Activated T-cell treated with anti-CD3 and anti-CD28 coated beads, Interleukin-2, amount 50 U/mL, for 4 hours (primary cell): Measurements from ENCODE around the gene CRADD. TPM values are rescaled to one million over a fixed set of nuclear protein-coding genes. Genes with fewer than 3 reads are reported as not detected.
"Not testable (repeated sequence)": the region's sequence is repeated elsewhere in the genome, so short reads cannot be mapped to it uniquely, and the experiment has no call there.

Source experiments
- ATAC-seq, 2 donors: fragments of 200-7000 bp; cut with Tn5 transposase; one replicate each; pipeline ENCODE4 v1.10.0; 2021
- DNase-seq: peaks from one replicate; pipeline ENCODE4 v3.0.0-alpha.2; 2020
- H3K27me3 Mint-ChIP-seq: one replicate; pipeline ENCODE4 v1.8.0; 2021; ENCODE audit warnings: low read depth, mixed read lengths
- H3K36me3 Mint-ChIP-seq: one replicate; pipeline ENCODE4 v1.8.0; 2022; ENCODE audit warnings: mixed read lengths; ENCODE audit not compliant: insufficient read depth
- H3K4me1 Mint-ChIP-seq: one replicate; pipeline ENCODE4 v1.8.0; 2021; ENCODE audit warnings: low read depth, mixed read lengths
- H3K4me3 Mint-ChIP-seq: one replicate; pipeline ENCODE4 v1.8.0; 2021; ENCODE audit warnings: mild to moderate bottlenecking, moderate library complexity, mixed read lengths
- H3K9me3 Mint-ChIP-seq: one replicate; pipeline ENCODE4 v1.8.0; 2021; ENCODE audit warnings: mixed read lengths
- total RNA-seq, 3 donors: library from RNA; stranded (reverse); gene quantifications; one replicate each; pipeline ENCODE4 v1.2.1, GENCODE V29; 2021

The CRADD gene
- total RNA-seq, 3 donors from 2014 or later: 6.9 to 9.9 (median 8.7) TPM

GRCh38 chr12:93913845-93914244 lies 236.7 kb downstream of the CRADD start:
- H3K36me3 Mint-ChIP-seq: no peaks in the 10 kb centered on the region
- H3K4me1 Mint-ChIP-seq: no peaks in the 10 kb centered on the region
- H3K4me3 Mint-ChIP-seq: no peak overlapping the region
- DNase-seq (no peak), ATAC-seq (no peak)
- H3K9me3 Mint-ChIP-seq: no peaks in the 10 kb centered on the region
- no peaks in the 10 kb centered on the region for H3K27me3 Mint-ChIP-seq

- no peak for DNase-seq
- H3K27me3 Mint-ChIP-seq: no peaks in the 10 kb centered on the region
- no peaks in the 10 kb centered on the region for H3K4me1 Mint-ChIP-seq
- H3K36me3 Mint-ChIP-seq: no peaks in the 10 kb centered on the region
- no peak overlapping the region for H3K4me3 Mint-ChIP-seq
- ATAC-seq: no peak
- H3K9me3 Mint-ChIP-seq: no peaks in the 10 kb centered on the region
Measured at GRCh38 chr12:93914281-93914680, 237.1 kb downstream of the CRADD start.

GRCh38 chr12:93915411-93915810 lies 238.2 kb downstream of the CRADD start:
- no peaks in the 10 kb centered on the region for H3K9me3 Mint-ChIP-seq
- no peak for ATAC-seq
- no peaks in the 10 kb centered on the region for H3K4me1 Mint-ChIP-seq
- no peaks in the 10 kb centered on the region for H3K27me3 Mint-ChIP-seq
- DNase-seq: no peak
- H3K36me3 Mint-ChIP-seq: no peaks in the 10 kb centered on the region
- no peak overlapping the region for H3K4me3 Mint-ChIP-seq

DNA sequence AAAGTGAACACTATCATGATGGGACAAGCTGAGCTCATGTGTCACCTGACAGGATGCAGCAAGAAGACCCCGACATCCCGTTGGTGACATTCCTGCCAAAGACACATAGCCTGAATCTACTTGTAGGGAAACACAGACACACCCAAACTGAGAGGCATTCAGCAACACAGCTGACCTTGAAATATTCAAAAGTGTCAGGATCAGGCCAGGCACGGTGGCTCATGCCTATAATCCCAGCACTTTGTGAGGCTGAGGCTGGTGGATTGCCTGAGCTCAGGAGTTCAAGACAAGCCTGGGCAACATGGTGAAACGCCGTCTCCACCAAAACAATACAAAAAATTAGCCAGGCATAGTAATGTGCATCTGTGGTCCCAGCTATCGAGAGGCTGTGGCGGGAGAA lies 239.2 kb downstream of the CRADD start:
- Mint-ChIP-seq H3K27me3 (no peaks in the 10 kb centered on the region), H3K4me3 (no peak overlapping the region), H3K36me3 (no peaks in the 10 kb centered on the region), H3K4me1 (no peaks in the 10 kb centered on the region), H3K9me3 (no peaks in the 10 kb centered on the region)
- no peak for ATAC-seq
- no peak for DNase-seq

GRCh38 chr12:93918262-93918661 lies 241.1 kb downstream of the CRADD start:
- no peaks in the 10 kb centered on the region for H3K9me3 Mint-ChIP-seq

GRCh38 chr12:93918900-93919299 lies 241.7 kb downstream of the CRADD start:
- DNase-seq: no peak
- ATAC-seq: no peak
- Mint-ChIP-seq H3K27me3 (no peaks in the 10 kb centered on the region), H3K36me3 (no peaks in the 10 kb centered on the region), H3K9me3 (no peaks in the 10 kb centered on the region), H3K4me1 (peaks cover under 1% of the 10 kb centered on the region), H3K4me3 (no peak overlapping the region)

More at GRCh38 chr12:93918262-93918661, 241.1 kb downstream of the CRADD start:
- no peaks in the 10 kb centered on the region for H3K27me3 Mint-ChIP-seq
- no peak for DNase-seq
- H3K4me1 Mint-ChIP-seq: no peaks in the 10 kb centered on the region
- ATAC-seq: no peak
- H3K36me3 Mint-ChIP-seq: no peaks in the 10 kb centered on the region
- no peak overlapping the region for H3K4me3 Mint-ChIP-seq

- H3K4me3 Mint-ChIP-seq: no peak overlapping the region
- H3K9me3 Mint-ChIP-seq: peaks cover 9% of the 10 kb centered on the region
- H3K36me3 Mint-ChIP-seq: peaks cover 3% of the 10 kb centered on the region
- H3K27me3 Mint-ChIP-seq: peaks cover 2% of the 10 kb centered on the region
- DNase-seq (no peak), ATAC-seq (no peak)
- H3K4me1 Mint-ChIP-seq: peaks cover 4% of the 10 kb centered on the region
Measured at GRCh38 chr12:93921521-93921920, 244.3 kb downstream of the CRADD start.

GRCh38 chr12:93922583-93923006 lies 245.4 kb downstream of the CRADD start:
- no peak overlapping the region for H3K4me3 Mint-ChIP-seq
- no peak for DNase-seq
- peaks cover 3% of the 10 kb centered on the region for H3K36me3 Mint-ChIP-seq

GRCh38 chr12:93924367-93924766 lies 247.2 kb downstream of the CRADD start:
- Mint-ChIP-seq H3K27me3 (peaks cover 2% of the 10 kb centered on the region), H3K4me1 (peaks cover 4% of the 10 kb centered on the region), H3K36me3 (peaks cover 3% of the 10 kb centered on the region), H3K4me3 (no peak overlapping the region), H3K9me3 (peaks cover 15% of the 10 kb centered on the region)
- ATAC-seq (no peak), DNase-seq (no peak)

More at GRCh38 chr12:93922583-93923006, 245.4 kb downstream of the CRADD start:
- peaks cover 9% of the 10 kb centered on the region for H3K9me3 Mint-ChIP-seq
- no peak for ATAC-seq
- H3K4me1 Mint-ChIP-seq: peaks cover 4% of the 10 kb centered on the region
- H3K27me3 Mint-ChIP-seq: peaks cover 2% of the 10 kb centered on the region

- ATAC-seq: no peak
- H3K27me3 Mint-ChIP-seq: peaks cover 2% of the 10 kb centered on the region
- H3K9me3 Mint-ChIP-seq: peaks cover 15% of the 10 kb centered on the region
- peaks cover 3% of the 10 kb centered on the region for H3K36me3 Mint-ChIP-seq
- no peak overlapping the region for H3K4me3 Mint-ChIP-seq
- DNase-seq: no peak
- H3K4me1 Mint-ChIP-seq: peaks cover 4% of the 10 kb centered on the region
Measured at GRCh38 chr12:93925585-93926205, 248.5 kb downstream of the CRADD start.

DNA sequence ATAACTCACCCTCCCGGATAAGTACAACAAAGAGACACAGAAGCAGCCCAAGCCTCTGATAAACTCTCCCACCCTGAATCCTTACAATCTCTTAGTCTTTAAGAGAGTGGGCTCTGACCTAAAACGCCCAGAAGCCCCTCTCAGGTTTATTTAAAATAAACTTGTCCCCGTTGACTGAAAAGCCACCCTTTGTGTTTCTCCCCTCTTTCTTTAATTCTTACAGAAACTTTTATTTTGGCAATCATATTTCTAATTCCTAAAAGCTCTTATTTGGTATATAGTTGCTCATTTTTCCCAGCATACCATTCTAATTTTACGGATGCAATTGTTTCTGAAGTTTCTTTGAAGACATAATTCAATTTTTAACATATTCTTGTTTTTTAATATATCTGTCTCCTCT lies 249.1 kb downstream of the CRADD start:
- Mint-ChIP-seq H3K27me3 (peaks cover 2% of the 10 kb centered on the region), H3K9me3 (peaks cover 15% of the 10 kb centered on the region), H3K36me3 (peaks cover 3% of the 10 kb centered on the region), H3K4me1 (peaks cover 4% of the 10 kb centered on the region), H3K4me3 (no peak overlapping the region)
- DNase-seq (no peak), ATAC-seq (no peak)

DNA sequence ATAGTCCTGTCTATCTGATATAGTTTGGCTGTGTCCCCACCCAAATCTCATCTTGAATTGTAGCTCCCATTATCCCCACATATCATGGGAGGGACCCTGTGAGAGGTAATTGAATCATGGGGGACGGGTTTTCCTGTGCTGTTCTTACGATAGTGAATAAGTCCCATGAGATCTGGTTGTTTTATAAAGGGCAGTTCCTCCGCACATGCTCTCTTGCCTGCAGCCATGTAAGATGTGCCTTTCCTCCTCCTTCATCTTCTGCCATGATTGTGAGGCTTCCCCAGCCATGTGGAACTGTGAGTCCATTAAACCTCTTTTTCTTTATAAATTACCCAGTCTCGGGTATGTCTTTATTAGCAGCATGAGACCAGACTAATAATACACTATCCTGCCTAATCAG lies 251.9 kb downstream of the CRADD start:
- not testable (repeated sequence) for ATAC-seq, H3K36me3 Mint-ChIP-seq, H3K27me3 Mint-ChIP-seq, H3K4me1 Mint-ChIP-seq, H3K4me3 Mint-ChIP-seq, DNase-seq
- peaks cover 15% of the 10 kb centered on the region for H3K9me3 Mint-ChIP-seq

DNA sequence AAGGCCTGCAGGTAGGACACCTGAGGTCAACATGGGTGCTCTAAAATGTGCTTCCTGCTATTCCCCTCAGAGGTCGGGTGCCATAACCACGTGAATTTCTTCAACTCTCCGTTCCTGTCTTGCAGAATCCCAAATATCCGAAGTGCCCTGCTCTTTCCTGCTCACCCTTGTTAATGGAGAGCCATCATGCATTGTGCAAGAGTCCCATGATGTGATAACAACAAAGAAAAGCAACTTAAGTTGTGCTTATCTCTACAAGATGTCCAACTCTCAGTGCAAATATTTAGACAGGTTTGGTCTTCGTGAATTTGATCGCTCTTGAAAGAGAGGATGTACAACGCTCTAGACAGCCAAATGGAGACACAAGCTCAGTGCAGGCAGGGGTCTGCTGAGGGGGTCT lies 260.6 kb downstream of the CRADD start:
- Mint-ChIP-seq H3K36me3 (no peaks in the 10 kb centered on the region), H3K9me3 (peaks cover 21% of the 10 kb centered on the region), H3K4me3 (no peak overlapping the region)

GRCh38 chr12:93938317-93938716 lies 261.1 kb downstream of the CRADD start:
- ATAC-seq (no peak), DNase-seq (no peak)
- Mint-ChIP-seq H3K9me3 (peaks cover 21% of the 10 kb centered on the region), H3K36me3 (no peaks in the 10 kb centered on the region), H3K4me1 (no peaks in the 10 kb centered on the region), H3K4me3 (no peak overlapping the region), H3K27me3 (no peaks in the 10 kb centered on the region)

More for the DNA sequence above, 260.6 kb downstream of the CRADD start:
- DNase-seq: no peak
- H3K4me1 Mint-ChIP-seq: no peaks in the 10 kb centered on the region
- no peak for ATAC-seq
- H3K27me3 Mint-ChIP-seq: no peaks in the 10 kb centered on the region

- ATAC-seq: no peak
Measured at GRCh38 chr12:93938931-93939330, 261.8 kb downstream of the CRADD start.

More at GRCh38 chr12:93938931-93939330, 261.8 kb downstream of the CRADD start:
- no peaks in the 10 kb centered on the region for H3K36me3 Mint-ChIP-seq
- H3K4me3 Mint-ChIP-seq: no peak overlapping the region
- H3K27me3 Mint-ChIP-seq: no peaks in the 10 kb centered on the region
- no peak for DNase-seq
- H3K4me1 Mint-ChIP-seq: no peaks in the 10 kb centered on the region
- peaks cover 21% of the 10 kb centered on the region for H3K9me3 Mint-ChIP-seq
